ENCODE results near the gene PIAS2.
"Not testable (repeated sequence)": the region's sequence is repeated elsewhere in the genome, so short reads cannot be mapped to it uniquely, and the experiment has no call there.

PIAS2 gene

GRCh38 chr18:46917108-46917802 is at the start of gene PIAS2, which contains the start of gene KATNAL2:
PIAS2 (minus strand) TSS chr18:46917507; CDS start chr18:46917345, 162 bp downstream.
KATNAL2 (plus strand) TSS chr18:46917602; CDS start chr18:46946873, 29,271 bp downstream.
- peak; percentile 60 to 70 for DNase-seq (ENCODE audit: low read depth in 1 of 2, low spot score in 1 of 2)

- DNase-seq (ENCODE audit: low read depth in 1 of 2, low spot score in 1 of 2): not testable (repeated sequence)
Measured at GRCh38 chr18:46966266-46966665, 49.0 kb upstream of the PIAS2 start.

- DNase-seq (ENCODE audit: low read depth in 1 of 2, low spot score in 1 of 2): not testable (repeated sequence)
Measured at GRCh38 chr18:46964579-46965293, 47.4 kb upstream of the PIAS2 start.

- not testable (repeated sequence) for DNase-seq (ENCODE audit: low read depth in 1 of 2, low spot score in 1 of 2)
Measured at GRCh38 chr18:46963656-46964578, 46.6 kb upstream of the PIAS2 start.

GRCh38 chr18:46958209-46958608 is 40.9 kb upstream of the PIAS2 start:
- DNase-seq (ENCODE audit: low read depth in 1 of 2, low spot score in 1 of 2): no peak

- DNase-seq (ENCODE audit: low read depth in 1 of 2, low spot score in 1 of 2): no peak
Measured at GRCh38 chr18:46953195-46953594, 35.9 kb upstream of the PIAS2 start.

GRCh38 chr18:46950064-46950656 is 32.9 kb upstream of the PIAS2 start:
- DNase-seq (ENCODE audit: low read depth in 1 of 2, low spot score in 1 of 2): no peak

- DNase-seq (ENCODE audit: low read depth in 1 of 2, low spot score in 1 of 2): peak in 1 of 2 donors; percentile 25
Measured at GRCh38 chr18:46946656-46947282, 29.5 kb upstream of the PIAS2 start.

- DNase-seq (ENCODE audit: low read depth in 1 of 2, low spot score in 1 of 2): no peak
Measured at GRCh38 chr18:46942646-46943045, 25.3 kb upstream of the PIAS2 start.

GRCh38 chr18:46939998-46940571 is 22.8 kb upstream of the PIAS2 start:
- no peak for DNase-seq (ENCODE audit: low read depth in 1 of 2, low spot score in 1 of 2)

GRCh38 chr18:46939337-46939963 is 22.1 kb upstream of the PIAS2 start:
- DNase-seq (ENCODE audit: low read depth in 1 of 2, low spot score in 1 of 2): no peak

GRCh38 chr18:46920653-46921052 is 3.3 kb upstream of the PIAS2 start:
- no peak for DNase-seq (ENCODE audit: low read depth in 1 of 2, low spot score in 1 of 2)

- DNase-seq (ENCODE audit: low read depth in 1 of 2, low spot score in 1 of 2): no peak
Measured at GRCh38 chr18:46920067-46920466, 2.8 kb upstream of the PIAS2 start.

- DNase-seq (ENCODE audit: low read depth in 1 of 2, low spot score in 1 of 2): no peak
Measured at GRCh38 chr18:46917803-46918600, 695 bp upstream of the PIAS2 start.

- DNase-seq (ENCODE audit: low read depth in 1 of 2, low spot score in 1 of 2): no peak
Measured at GRCh38 chr18:46916551-46917107, 678 bp downstream of the PIAS2 start.

GRCh38 chr18:46915800-46916550 is 1.3 kb downstream of the PIAS2 start:
- no peak for DNase-seq (ENCODE audit: low read depth in 1 of 2, low spot score in 1 of 2)

- DNase-seq (ENCODE audit: low read depth in 1 of 2, low spot score in 1 of 2): no peak
Measured at GRCh38 chr18:46910856-46911255, 6.5 kb downstream of the PIAS2 start.

GRCh38 chr18:46909497-46909896 is 7.8 kb downstream of the PIAS2 start:
- no peak for DNase-seq (ENCODE audit: low read depth in 1 of 2, low spot score in 1 of 2)
